SH-SY5Y (cell line): Measurements from ENCODE around the gene SLC13A3.

Experiments
- GATA2 ChIP-seq: IDR thresholded peaks from 2 replicates; pipeline ENCODE4 v1.6.1; 2011; ENCODE audit warnings: mild to moderate bottlenecking, low read depth, low read length
- GATA3 ChIP-seq: IDR thresholded peaks from 2 replicates; pipeline ENCODE4 v1.6.1; 2011; ENCODE audit warnings: low read depth, mild to moderate bottlenecking, low read length, moderate library complexity

- TF ChIP-seq GATA2 (no peak), GATA3 (no peak)
These were observed 131.7 kb downstream of the SLC13A3 start for GRCh38 chr20:46519471-46520068.
